ENCODE data around the gene VN1R5. TPM values are rescaled to one million over a fixed set of nuclear protein-coding genes. Genes with fewer than 3 reads are reported as not detected.

VN1R5 gene
- total and polyA plus RNA-seq, 11 donors, result not detected

GRCh38 chr1:247274605-247275256 is 18.9 kb downstream of the VN1R5 start:
- ATAC-seq, result no peak
- 94 to 95% (median 94%) methylated on average over 3 of the region's 3 CpGs for WGBS, 4 donors
- DNase-seq, result no peak
- TF ChIP-seq POLR2A (IDR thresholded peaks at IDR 0.05) (no peak), CTCF (IDR thresholded peaks at IDR 0.05) (no peak)
- Histone ChIP-seq H3K36me3 (no peaks in the 10 kb centered on the region), H3K27ac (no peak overlapping the region), H3K9me3 (peaks cover 0 to 24% (median 2%) of the 10 kb centered on the region in 12 donors), H3K4me3 (no peak overlapping the region), H3K4me1 (peaks cover 0 to 5% (median 0%) of the 10 kb centered on the region in 12 donors), H3K27me3 (no peaks in the 10 kb centered on the region)
- intact Hi-C loops (cut with DNase I), result no loop called here

GRCh38 chr1:247277191-247277590 is 21.3 kb downstream of the VN1R5 start:
- Histone ChIP-seq H3K36me3 (no peaks in the 10 kb centered on the region), H3K4me3 (no peak overlapping the region), H3K4me1 (peaks cover 0 to 5% (median 0%) of the 10 kb centered on the region in 12 donors), H3K9me3 (peaks cover 0 to 2% (median 0%) of the 10 kb centered on the region in 12 donors), H3K27me3 (no peaks in the 10 kb centered on the region), H3K27ac (no peak overlapping the region)
- intact Hi-C loops (cut with DNase I), result no loop called here
- 95 to 97% (median 96%) methylated on average over 2 of the region's 2 CpGs for WGBS, 4 donors
- TF ChIP-seq POLR2A (IDR thresholded peaks at IDR 0.05) (no peak), CTCF (IDR thresholded peaks at IDR 0.05) (no peak)
- ATAC-seq (no peak), DNase-seq (no peak)

- WGBS, 4 donors, result 34 to 53% (median 48%) methylated on average over 5 of the region's 5 CpGs
- TF ChIP-seq CTCF (IDR thresholded peaks at IDR 0.05) (no peak), POLR2A (IDR thresholded peaks at IDR 0.05) (no peak)
- no peak overlapping the region for H3K27ac ChIP-seq
- no peaks in the 10 kb centered on the region for H3K36me3 ChIP-seq
- H3K4me3 ChIP-seq, result no peak overlapping the region
- intact Hi-C loops (cut with DNase I), result no loop called here
- no peaks in the 10 kb centered on the region for H3K27me3 ChIP-seq
- DNase-seq, result no peak
- no peak for ATAC-seq
- H3K9me3 ChIP-seq, result no peaks in the 10 kb centered on the region
- no peaks in the 10 kb centered on the region for H3K4me1 ChIP-seq
Observed at GRCh38 chr1:247281001-247281574, 25.2 kb downstream of the VN1R5 start.

GRCh38 chr1:247286134-247286670 is 30.3 kb downstream of the VN1R5 start:
- intact Hi-C loops (cut with DNase I), result no loop called here
- no peak for TF ChIP-seq POLR2A (IDR thresholded peaks at IDR 0.05)
- no peak for TF ChIP-seq CTCF (IDR thresholded peaks at IDR 0.05)
- 92 to 96% (median 94%) methylated on average over 17 to 23 of the region's 23 CpGs for WGBS, 4 donors
- ATAC-seq (no peak), DNase-seq (no peak)
- Histone ChIP-seq H3K27ac (no peak overlapping the region), H3K9me3 (peaks cover 0 to 5% (median 0%) of the 10 kb centered on the region in 12 donors), H3K4me1 (no peaks in the 10 kb centered on the region), H3K36me3 (no peaks in the 10 kb centered on the region), H3K4me3 (no peak overlapping the region), H3K27me3 (no peaks in the 10 kb centered on the region)
